Measurements from ENCODE around the gene POLR2E.
A peak's percentile ranks its signal among the peaks of the same experiment; 100 is the strongest.

The POLR2E gene

GRCh38 chr19:1094978-1095701, at the start of gene POLR2E:
Gene POLR2E (minus strand): TSS chr19:1095375. CDS start chr19:1095315, 60 bp downstream.
- TF ChIP-seq ZFX (IDR thresholded peaks at IDR 0.05; ENCODE audit: borderline replicate concordance) (no peak), CTCF (IDR thresholded peaks at IDR 0.05) (no peak)
- peak within 1 kb of the TSS; percentile 54 for H3K27ac ChIP-seq

- no peak for TF ChIP-seq ZFX (IDR thresholded peaks at IDR 0.05; ENCODE audit: borderline replicate concordance)
- no peak for TF ChIP-seq CTCF (IDR thresholded peaks at IDR 0.05)
- no peak overlapping the region for H3K27ac ChIP-seq
Observed at GRCh38 chr19:1144741-1145140, 49.6 kb upstream of the POLR2E start.

GRCh38 chr19:1143828-1144399, 48.7 kb upstream of the POLR2E start:
- TF ChIP-seq CTCF (IDR thresholded peaks at IDR 0.05) (no peak), ZFX (IDR thresholded peaks at IDR 0.05; ENCODE audit: borderline replicate concordance) (no peak)
- no peak overlapping the region for H3K27ac ChIP-seq

GRCh38 chr19:1141944-1142343, 46.8 kb upstream of the POLR2E start:
- no peak for TF ChIP-seq CTCF (IDR thresholded peaks at IDR 0.05)
- TF ChIP-seq ZFX (IDR thresholded peaks at IDR 0.05; ENCODE audit: borderline replicate concordance) = no peak
- H3K27ac ChIP-seq = no peak overlapping the region

GRCh38 chr19:1140272-1141027, 45.3 kb upstream of the POLR2E start:
- H3K27ac ChIP-seq = no peak overlapping the region
- TF ChIP-seq CTCF (IDR thresholded peaks at IDR 0.05) (no peak), ZFX (IDR thresholded peaks at IDR 0.05; ENCODE audit: borderline replicate concordance) (no peak)

GRCh38 chr19:1139126-1139525, 44.0 kb upstream of the POLR2E start:
- no peak for TF ChIP-seq ZFX (IDR thresholded peaks at IDR 0.05; ENCODE audit: borderline replicate concordance)
- no peak overlapping the region for H3K27ac ChIP-seq

GRCh38 chr19:1138121-1138520, 42.9 kb upstream of the POLR2E start:
- TF ChIP-seq ZFX (IDR thresholded peaks at IDR 0.05; ENCODE audit: borderline replicate concordance) (no peak), CTCF (IDR thresholded peaks at IDR 0.05) (no peak)
- no peak overlapping the region for H3K27ac ChIP-seq

All from 22Rv1 (cell line).